ENCODE results near the gene EID1.

GRCh38 chr15:48899793-48900192 lies 21.9 kb downstream of the EID1 start:
- TF ChIP-seq, protein P1, sequence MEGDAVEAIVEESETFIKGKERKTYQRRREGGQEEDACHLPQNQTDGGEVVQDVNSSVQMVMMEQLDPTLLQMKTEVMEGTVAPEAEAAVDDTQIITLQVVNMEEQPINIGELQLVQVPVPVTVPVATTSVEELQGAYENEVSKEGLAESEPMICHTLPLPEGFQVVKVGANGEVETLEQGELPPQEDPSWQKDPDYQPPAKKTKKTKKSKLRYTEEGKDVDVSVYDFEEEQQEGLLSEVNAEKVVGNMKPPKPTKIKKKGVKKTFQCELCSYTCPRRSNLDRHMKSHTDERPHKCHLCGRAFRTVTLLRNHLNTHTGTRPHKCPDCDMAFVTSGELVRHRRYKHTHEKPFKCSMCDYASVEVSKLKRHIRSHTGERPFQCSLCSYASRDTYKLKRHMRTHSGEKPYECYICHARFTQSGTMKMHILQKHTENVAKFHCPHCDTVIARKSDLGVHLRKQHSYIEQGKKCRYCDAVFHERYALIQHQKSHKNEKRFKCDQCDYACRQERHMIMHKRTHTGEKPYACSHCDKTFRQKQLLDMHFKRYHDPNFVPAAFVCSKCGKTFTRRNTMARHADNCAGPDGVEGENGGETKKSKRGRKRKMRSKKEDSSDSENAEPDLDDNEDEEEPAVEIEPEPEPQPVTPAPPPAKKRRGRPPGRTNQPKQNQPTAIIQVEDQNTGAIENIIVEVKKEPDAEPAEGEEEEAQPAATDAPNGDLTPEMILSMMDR (conservative IDR thresholded peaks at IDR 0.05; ENCODE audit: low read length): no peak
- TF ChIP-seq EZH2phosphoT487 (IDR thresholded peaks at IDR 0.05; ENCODE audit: borderline replicate concordance): no peak

Data from Loucy (cell line).